ENCODE data around the gene UPK1B.

DNA sequence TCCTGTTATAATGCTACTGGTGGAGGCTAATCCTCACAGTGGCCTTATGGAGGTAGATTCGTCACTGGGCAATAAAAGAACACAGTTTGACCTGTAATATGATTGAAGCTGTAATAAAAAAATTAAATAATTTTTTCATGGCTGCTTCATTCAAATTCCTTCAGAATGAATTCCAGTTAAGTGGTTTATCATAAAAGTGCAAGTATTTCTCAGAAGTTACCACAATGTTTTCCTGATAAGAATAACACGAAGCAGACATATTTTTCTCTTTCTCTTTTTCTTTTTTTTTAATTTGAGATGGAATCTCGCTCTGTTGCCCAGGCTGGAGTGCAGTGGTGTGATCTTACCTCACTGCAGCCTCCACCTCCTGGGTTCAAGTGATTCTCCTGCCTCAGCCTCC, 51.7 kb downstream of the UPK1B start:
- TF ChIP-seq, protein P1, sequence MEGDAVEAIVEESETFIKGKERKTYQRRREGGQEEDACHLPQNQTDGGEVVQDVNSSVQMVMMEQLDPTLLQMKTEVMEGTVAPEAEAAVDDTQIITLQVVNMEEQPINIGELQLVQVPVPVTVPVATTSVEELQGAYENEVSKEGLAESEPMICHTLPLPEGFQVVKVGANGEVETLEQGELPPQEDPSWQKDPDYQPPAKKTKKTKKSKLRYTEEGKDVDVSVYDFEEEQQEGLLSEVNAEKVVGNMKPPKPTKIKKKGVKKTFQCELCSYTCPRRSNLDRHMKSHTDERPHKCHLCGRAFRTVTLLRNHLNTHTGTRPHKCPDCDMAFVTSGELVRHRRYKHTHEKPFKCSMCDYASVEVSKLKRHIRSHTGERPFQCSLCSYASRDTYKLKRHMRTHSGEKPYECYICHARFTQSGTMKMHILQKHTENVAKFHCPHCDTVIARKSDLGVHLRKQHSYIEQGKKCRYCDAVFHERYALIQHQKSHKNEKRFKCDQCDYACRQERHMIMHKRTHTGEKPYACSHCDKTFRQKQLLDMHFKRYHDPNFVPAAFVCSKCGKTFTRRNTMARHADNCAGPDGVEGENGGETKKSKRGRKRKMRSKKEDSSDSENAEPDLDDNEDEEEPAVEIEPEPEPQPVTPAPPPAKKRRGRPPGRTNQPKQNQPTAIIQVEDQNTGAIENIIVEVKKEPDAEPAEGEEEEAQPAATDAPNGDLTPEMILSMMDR (IDR thresholded peaks at IDR 0.05): no peak
- no peak for TF ChIP-seq POLR2A (IDR thresholded peaks at IDR 0.05)

All from Peyer's patch (tissue), 4 donors.